ENCODE measurements around the gene ZNF865. TPM values are rescaled to one million over a fixed set of nuclear protein-coding genes. Genes with fewer than 3 reads are reported as not detected.
A peak's percentile ranks its signal among the peaks of the same experiment; 100 is the strongest.

Gene ZNF865
- total RNA-seq, 1 donor from 2014 or later: 15.0 TPM

DNA sequence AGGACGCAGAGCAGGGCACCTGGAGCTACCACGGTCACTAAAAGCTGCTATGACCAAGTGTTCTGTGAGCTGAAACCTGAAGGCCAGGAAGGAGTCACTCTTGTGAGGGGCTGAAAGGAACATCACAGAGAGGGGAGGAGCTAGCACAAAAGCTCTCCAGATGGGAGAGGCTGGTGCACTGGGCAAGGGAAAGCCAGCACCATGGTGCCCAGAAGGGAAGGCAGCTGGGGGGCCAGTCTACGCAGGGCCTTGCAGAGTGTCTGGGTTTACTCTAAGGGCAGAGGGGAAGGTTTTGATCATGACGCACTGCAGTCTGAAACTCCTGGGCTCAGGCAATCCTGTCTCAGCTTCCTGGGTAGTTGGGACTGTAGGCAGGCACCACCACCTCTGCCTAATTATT is 31.3 kb downstream of the ZNF865 start:
- H3K27me3 ChIP-seq (ENCODE audit: insufficient read depth, low read length): no peaks in the 10 kb centered on the region
- peak overlapping the region; percentile 100 for H3K9ac ChIP-seq (ENCODE audit: low read length)
- DNase-seq (ENCODE audit: low read depth) (no peak), FAIRE-seq (no peak)
- peak overlapping the region; percentile 38 for H3K27ac Mint-ChIP-seq (ENCODE audit: unreplicated experiment)
- peaks cover 25% of the 10 kb centered on the region for H3K4me1 ChIP-seq (ENCODE audit: insufficient read depth, low read length)
- no peaks in the 10 kb centered on the region for H3K9me3 ChIP-seq (ENCODE audit: insufficient read depth, low read depth, low read length)
- H3K4me2 ChIP-seq (ENCODE audit: low read length): peak overlapping the region; percentile 98
- peaks cover 22% of the 10 kb centered on the region for H3K4me1 Mint-ChIP-seq (ENCODE audit: low read depth, unreplicated experiment)
- H3K36me3 Mint-ChIP-seq (ENCODE audit: low read depth, unreplicated experiment): peaks cover 7% of the 10 kb centered on the region
- no peaks in the 10 kb centered on the region for H3K36me3 ChIP-seq (ENCODE audit: insufficient read depth, low read length)
- no peak for TF ChIP-seq EZH2 (IDR thresholded peaks at IDR 0.05; ENCODE audit: insufficient read depth, low read length)
- TF ChIP-seq, protein P1, sequence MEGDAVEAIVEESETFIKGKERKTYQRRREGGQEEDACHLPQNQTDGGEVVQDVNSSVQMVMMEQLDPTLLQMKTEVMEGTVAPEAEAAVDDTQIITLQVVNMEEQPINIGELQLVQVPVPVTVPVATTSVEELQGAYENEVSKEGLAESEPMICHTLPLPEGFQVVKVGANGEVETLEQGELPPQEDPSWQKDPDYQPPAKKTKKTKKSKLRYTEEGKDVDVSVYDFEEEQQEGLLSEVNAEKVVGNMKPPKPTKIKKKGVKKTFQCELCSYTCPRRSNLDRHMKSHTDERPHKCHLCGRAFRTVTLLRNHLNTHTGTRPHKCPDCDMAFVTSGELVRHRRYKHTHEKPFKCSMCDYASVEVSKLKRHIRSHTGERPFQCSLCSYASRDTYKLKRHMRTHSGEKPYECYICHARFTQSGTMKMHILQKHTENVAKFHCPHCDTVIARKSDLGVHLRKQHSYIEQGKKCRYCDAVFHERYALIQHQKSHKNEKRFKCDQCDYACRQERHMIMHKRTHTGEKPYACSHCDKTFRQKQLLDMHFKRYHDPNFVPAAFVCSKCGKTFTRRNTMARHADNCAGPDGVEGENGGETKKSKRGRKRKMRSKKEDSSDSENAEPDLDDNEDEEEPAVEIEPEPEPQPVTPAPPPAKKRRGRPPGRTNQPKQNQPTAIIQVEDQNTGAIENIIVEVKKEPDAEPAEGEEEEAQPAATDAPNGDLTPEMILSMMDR (IDR thresholded peaks at IDR 0.05; ENCODE audit: insufficient read depth, low read depth, low read length): no peak
- H3K9me3 Mint-ChIP-seq (ENCODE audit: unreplicated experiment): peaks cover 3% of the 10 kb centered on the region
- H4K20me1 ChIP-seq (ENCODE audit: insufficient read depth, low read length): peaks cover 14% of the 10 kb centered on the region
- peaks cover 48% of the 10 kb centered on the region for H3K79me2 ChIP-seq (ENCODE audit: insufficient read depth, low read length)
- H3K27me3 Mint-ChIP-seq (ENCODE audit: low read depth, unreplicated experiment): no peaks in the 10 kb centered on the region
- peak overlapping the region; percentile 100 for H3K4me3 Mint-ChIP-seq (ENCODE audit: unreplicated experiment)
- no peak overlapping the region for H3K4me3 ChIP-seq (ENCODE audit: insufficient read depth, low read depth, low read length)
- H3K27ac ChIP-seq (ENCODE audit: low read depth, low read length): no peak overlapping the region
- H2AFZ ChIP-seq (ENCODE audit: low read depth, low read length): no peak overlapping the region

DNA sequence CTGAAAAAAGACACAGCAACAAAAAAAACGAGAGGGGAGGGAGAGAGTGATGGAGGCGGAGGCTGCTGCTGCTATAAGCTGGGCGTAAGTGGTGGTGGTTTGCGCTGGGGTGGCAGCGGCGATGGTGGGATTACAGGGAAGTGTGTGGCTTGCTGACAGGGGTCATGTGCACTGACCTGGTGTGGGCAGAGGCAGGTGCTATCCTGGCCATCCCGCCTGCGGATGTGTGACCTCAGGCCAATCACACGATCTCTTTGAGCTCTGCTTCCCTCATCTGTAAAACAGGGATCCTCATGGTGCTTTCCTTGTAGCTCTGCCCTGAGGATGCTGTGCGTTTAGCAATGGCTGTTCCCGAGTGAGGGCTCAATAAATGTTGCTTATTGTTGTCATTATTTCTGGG is 32.1 kb downstream of the ZNF865 start:
- H3K27ac Mint-ChIP-seq (ENCODE audit: unreplicated experiment): no peak overlapping the region
- no peak overlapping the region for H3K4me3 Mint-ChIP-seq (ENCODE audit: unreplicated experiment)
- no peak for FAIRE-seq

DNA sequence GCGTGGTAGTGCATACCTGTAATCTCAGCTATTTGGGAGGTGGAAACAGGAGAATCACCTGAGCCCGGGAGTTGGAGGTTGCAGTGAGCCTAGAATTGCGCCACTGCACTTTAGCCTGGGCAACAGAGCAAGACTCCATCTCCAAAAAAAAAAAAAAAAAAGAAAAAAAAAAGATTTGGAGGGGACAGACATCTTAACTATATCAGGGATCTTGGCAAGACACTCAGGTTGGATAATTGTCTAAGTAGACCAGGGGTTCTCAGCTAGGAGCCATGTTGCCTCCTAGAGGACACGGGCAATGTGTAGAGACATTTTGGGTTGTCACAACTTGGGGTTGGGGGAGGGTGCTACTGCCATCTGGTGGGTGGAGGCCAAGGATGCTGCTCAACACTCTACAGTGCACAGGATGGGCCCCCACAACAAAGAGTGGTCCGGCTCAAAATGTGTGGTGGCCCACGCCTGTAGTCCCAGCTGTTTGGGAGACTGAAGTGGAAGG is 33.5 kb downstream of the ZNF865 start:
- Histone ChIP-seq H3K27me3 (ENCODE audit: insufficient read depth, low read length) (no peaks in the 10 kb centered on the region), H3K9ac (ENCODE audit: low read length) (no peak overlapping the region), H3K9me3 (ENCODE audit: insufficient read depth, low read depth, low read length) (no peaks in the 10 kb centered on the region), H3K4me1 (ENCODE audit: insufficient read depth, low read length) (peaks cover 38% of the 10 kb centered on the region), H3K36me3 (ENCODE audit: insufficient read depth, low read length) (no peaks in the 10 kb centered on the region), H3K27ac (ENCODE audit: low read depth, low read length) (no peak overlapping the region), H2AFZ (ENCODE audit: low read depth, low read length) (no peak overlapping the region), H3K79me2 (ENCODE audit: insufficient read depth, low read length) (peaks cover 63% of the 10 kb centered on the region), H3K4me3 (ENCODE audit: insufficient read depth, low read depth, low read length) (no peak overlapping the region), H3K4me2 (ENCODE audit: low read length) (no peak overlapping the region), H4K20me1 (ENCODE audit: insufficient read depth, low read length) (peaks cover 14% of the 10 kb centered on the region)
- no peak for TF ChIP-seq EZH2 (IDR thresholded peaks at IDR 0.05; ENCODE audit: insufficient read depth, low read length)
- TF ChIP-seq, protein P1 (IDR thresholded peaks at IDR 0.05; ENCODE audit: insufficient read depth, low read depth, low read length): peak; percentile 14
- no peak for FAIRE-seq
- peaks cover 7% of the 10 kb centered on the region for H3K36me3 Mint-ChIP-seq (ENCODE audit: low read depth, unreplicated experiment)
- peaks cover 28% of the 10 kb centered on the region for H3K4me1 Mint-ChIP-seq (ENCODE audit: low read depth, unreplicated experiment)
- peak overlapping the region; percentile 82 for H3K4me3 Mint-ChIP-seq (ENCODE audit: unreplicated experiment)
- peaks cover 3% of the 10 kb centered on the region for H3K9me3 Mint-ChIP-seq (ENCODE audit: unreplicated experiment)
- H3K27me3 Mint-ChIP-seq (ENCODE audit: low read depth, unreplicated experiment): no peaks in the 10 kb centered on the region
- DNase-seq (ENCODE audit: low read depth): no peak
- peak overlapping the region; percentile 12 for H3K27ac Mint-ChIP-seq (ENCODE audit: unreplicated experiment)

More for the DNA sequence above, 32.1 kb downstream of the ZNF865 start:
- no peaks in the 10 kb centered on the region for H3K36me3 ChIP-seq (ENCODE audit: insufficient read depth, low read length)
- DNase-seq (ENCODE audit: low read depth): no peak
- H3K27me3 ChIP-seq (ENCODE audit: insufficient read depth, low read length): no peaks in the 10 kb centered on the region
- no peak overlapping the region for H3K4me3 ChIP-seq (ENCODE audit: insufficient read depth, low read depth, low read length)
- peaks cover 14% of the 10 kb centered on the region for H4K20me1 ChIP-seq (ENCODE audit: insufficient read depth, low read length)
- Mint-ChIP-seq H3K27me3 (ENCODE audit: low read depth, unreplicated experiment) (no peaks in the 10 kb centered on the region), H3K4me1 (ENCODE audit: low read depth, unreplicated experiment) (peaks cover 24% of the 10 kb centered on the region), H3K36me3 (ENCODE audit: low read depth, unreplicated experiment) (peaks cover 7% of the 10 kb centered on the region), H3K9me3 (ENCODE audit: unreplicated experiment) (peaks cover 3% of the 10 kb centered on the region)
- TF ChIP-seq EZH2 (IDR thresholded peaks at IDR 0.05; ENCODE audit: insufficient read depth, low read length): no peak
- TF ChIP-seq, protein P1 (IDR thresholded peaks at IDR 0.05; ENCODE audit: insufficient read depth, low read depth, low read length): no peak
- H3K79me2 ChIP-seq (ENCODE audit: insufficient read depth, low read length): peaks cover 53% of the 10 kb centered on the region
- peak overlapping the region; percentile 12 for H3K4me2 ChIP-seq (ENCODE audit: low read length)
- H2AFZ ChIP-seq (ENCODE audit: low read depth, low read length): no peak overlapping the region
- H3K27ac ChIP-seq (ENCODE audit: low read depth, low read length): no peak overlapping the region
- peaks cover 30% of the 10 kb centered on the region for H3K4me1 ChIP-seq (ENCODE audit: insufficient read depth, low read length)
- H3K9me3 ChIP-seq (ENCODE audit: insufficient read depth, low read depth, low read length): no peaks in the 10 kb centered on the region
- H3K9ac ChIP-seq (ENCODE audit: low read length): no peak overlapping the region
